UCSD-AML1 (cell line): ENCODE measurements around the gene NOP9.

Experiments
- DNase-seq: peaks from one replicate; lab custom pipeline; 2025; ENCODE audit not compliant: unreplicated experiment; lab: John Stamatoyannopoulos, UW

NOP9 gene

GRCh38 chr14:24280797-24281460, 18.7 kb upstream of the NOP9 start:
- no peak for DNase-seq

- DNase-seq: no peak
Observed at GRCh38 chr14:24281636-24282035, 18.0 kb upstream of the NOP9 start.

GRCh38 chr14:24282736-24283135, 16.9 kb upstream of the NOP9 start:
- DNase-seq: no peak

- no peak for DNase-seq
Observed at GRCh38 chr14:24283796-24284460, 15.7 kb upstream of the NOP9 start.

- DNase-seq: no peak
Observed at GRCh38 chr14:24284501-24285035, 15.1 kb upstream of the NOP9 start.

- no peak for DNase-seq
Observed at GRCh38 chr14:24285351-24285750, 14.3 kb upstream of the NOP9 start.

GRCh38 chr14:24286996-24287395, 12.7 kb upstream of the NOP9 start:
- DNase-seq: no peak

- no peak for DNase-seq
Observed at GRCh38 chr14:24289649-24290280, 9.9 kb upstream of the NOP9 start.

GRCh38 chr14:24290746-24291145, 8.9 kb upstream of the NOP9 start:
- no peak for DNase-seq

GRCh38 chr14:24291446-24292117, 8.1 kb upstream of the NOP9 start:
- no peak for DNase-seq

GRCh38 chr14:24292118-24292807, 7.4 kb upstream of the NOP9 start:
- no peak for DNase-seq

- no peak for DNase-seq
Observed at GRCh38 chr14:24293525-24293924, 6.1 kb upstream of the NOP9 start.

- DNase-seq: peak; percentile 55
Observed at GRCh38 chr14:24296341-24297157, 3.1 kb upstream of the NOP9 start.

- DNase-seq: no peak
Observed at GRCh38 chr14:24297190-24297964, 2.3 kb upstream of the NOP9 start.

GRCh38 chr14:24298892-24299254, 777 bp upstream of the NOP9 start:
- no peak for DNase-seq

GRCh38 chr14:24300326-24300980, 803 bp downstream of the NOP9 start:
- DNase-seq: no peak

- DNase-seq: no peak
Observed at GRCh38 chr14:24304019-24304387, 4.4 kb downstream of the NOP9 start.

- no peak for DNase-seq
Observed at GRCh38 chr14:24307156-24307574, 7.5 kb downstream of the NOP9 start.
